ENCODE data around the gene APC.
"Not testable (repeated sequence)": the region's sequence is repeated elsewhere in the genome, so short reads cannot be mapped to it uniquely, and the experiment has no call there.

APC gene

GRCh38 chr5:112710896-112711295 is 26.8 kb upstream of the APC start:
- in situ Hi-C loops (cut with HindIII; ENCODE audit: low pct_ligation_motif_present, low sequenced_read_pairs), result no loop called here
- no peak for DNase-seq
- Histone ChIP-seq H3K36me3 (replicated peaks) (no peaks in the 10 kb centered on the region), H3K4me3 (ENCODE audit: low read depth, low read length) (no peak overlapping the region), H3K27me3 (replicated peaks) (no peaks in the 10 kb centered on the region), H3K27ac (no peak overlapping the region)
- no peak for TF ChIP-seq CTCF (IDR thresholded peaks at IDR 0.05; ENCODE audit: low read depth, low read length, missing control alignments)

- no peak for TF ChIP-seq CTCF (IDR thresholded peaks at IDR 0.05; ENCODE audit: low read depth, low read length, missing control alignments)
- no peak for DNase-seq
- in situ Hi-C loops (cut with HindIII; ENCODE audit: low pct_ligation_motif_present, low sequenced_read_pairs), result no loop called here
- H3K27me3 ChIP-seq (replicated peaks), result no peaks in the 10 kb centered on the region
- no peaks in the 10 kb centered on the region for H3K36me3 ChIP-seq (replicated peaks)
- no peak overlapping the region for H3K27ac ChIP-seq
- H3K4me3 ChIP-seq (ENCODE audit: low read depth, low read length), result no peak overlapping the region
Measured at GRCh38 chr5:112711436-112711835, 26.2 kb upstream of the APC start.

DNA sequence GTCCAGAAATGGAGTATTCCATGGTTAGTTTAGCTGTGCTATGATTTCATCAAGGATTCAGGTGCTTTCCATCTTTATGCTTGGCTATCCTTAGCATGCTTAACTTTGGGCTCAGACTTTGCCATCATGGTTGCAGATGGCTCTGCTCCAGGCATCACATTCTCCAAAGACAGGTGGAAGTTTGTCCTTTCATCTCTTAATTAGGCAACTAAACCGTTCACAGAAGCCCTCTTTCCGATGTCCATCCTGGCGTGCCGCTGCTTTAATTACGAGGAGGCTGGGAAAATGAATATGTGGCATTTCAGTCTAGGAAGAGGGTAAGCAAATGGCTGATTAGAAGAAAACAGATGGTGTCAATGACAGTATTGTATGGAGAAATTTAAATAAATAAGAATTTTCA is 24.5 kb upstream of the APC start:
- DNase-seq, result no peak
- H3K36me3 ChIP-seq (replicated peaks), result no peaks in the 10 kb centered on the region
- TF ChIP-seq CTCF (IDR thresholded peaks at IDR 0.05; ENCODE audit: low read depth, low read length, missing control alignments), result no peak
- H3K27ac ChIP-seq, result no peak overlapping the region
- no peak overlapping the region for H3K4me3 ChIP-seq (ENCODE audit: low read depth, low read length)
- no peaks in the 10 kb centered on the region for H3K27me3 ChIP-seq (replicated peaks)
- in situ Hi-C loops (cut with HindIII; ENCODE audit: low pct_ligation_motif_present, low sequenced_read_pairs), result no loop called here

GRCh38 chr5:112716895-112717294 is 20.8 kb upstream of the APC start:
- H3K27me3 ChIP-seq (replicated peaks); H3K36me3 ChIP-seq (replicated peaks); in situ Hi-C loops (cut with HindIII; ENCODE audit: low pct_ligation_motif_present, low sequenced_read_pairs); H3K27ac ChIP-seq; H3K4me3 ChIP-seq (ENCODE audit: low read depth, low read length); DNase-seq: not testable (repeated sequence)

DNA sequence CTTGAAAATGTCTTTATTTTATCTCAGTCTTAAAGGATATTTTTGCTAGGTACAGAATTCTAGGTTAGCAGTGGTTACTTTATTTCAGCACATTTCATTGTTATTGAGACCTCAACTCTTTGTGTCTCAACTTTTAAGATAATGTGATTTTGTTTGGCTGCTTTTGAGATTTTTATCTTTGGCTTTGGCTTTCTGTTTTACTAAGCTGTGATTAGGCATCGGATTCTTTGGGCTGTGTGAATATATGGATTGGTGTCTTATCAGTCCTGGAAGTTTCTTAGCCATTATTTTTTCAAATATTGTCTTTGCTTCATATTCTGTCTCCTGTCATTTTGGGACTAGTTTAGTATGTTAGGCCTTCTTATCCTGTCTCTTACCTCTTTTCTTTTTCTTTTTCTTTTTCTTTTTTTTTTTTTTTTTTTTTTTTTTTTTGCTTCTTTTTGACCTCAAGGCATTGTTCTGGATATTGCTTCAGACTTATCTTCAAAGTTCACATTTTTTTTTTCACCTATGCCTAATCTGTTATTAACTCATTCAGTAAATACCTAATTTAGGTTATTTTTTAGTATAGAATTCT is 20.1 kb upstream of the APC start:
- in situ Hi-C loops (cut with HindIII; ENCODE audit: low pct_ligation_motif_present, low sequenced_read_pairs), result no loop called here
- Histone ChIP-seq H3K36me3 (replicated peaks) (no peaks in the 10 kb centered on the region), H3K27ac (no peak overlapping the region), H3K4me3 (ENCODE audit: low read depth, low read length) (no peak overlapping the region), H3K27me3 (replicated peaks) (no peaks in the 10 kb centered on the region)
- TF ChIP-seq CTCF (IDR thresholded peaks at IDR 0.05; ENCODE audit: low read depth, low read length, missing control alignments), result no peak
- DNase-seq, result no peak

DNA sequence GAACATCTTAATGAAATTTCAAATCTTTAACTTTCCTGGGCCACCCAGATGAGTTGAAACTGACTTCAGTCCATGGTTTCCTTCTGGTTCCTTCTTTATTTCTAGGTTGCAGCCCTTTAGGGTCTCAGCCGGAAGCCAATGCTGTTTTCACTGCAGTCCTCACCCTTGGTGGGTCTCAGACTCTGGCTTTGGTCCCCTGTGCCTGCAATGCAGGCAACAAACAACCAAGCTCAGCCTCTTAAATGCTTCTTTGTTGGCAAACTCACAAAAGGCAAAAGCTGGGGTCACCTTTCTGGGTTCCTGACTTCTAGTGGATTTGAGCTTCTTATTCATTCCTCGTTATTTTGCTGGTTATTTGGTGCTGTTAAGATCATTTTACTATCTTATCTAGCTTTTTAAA is 19.3 kb upstream of the APC start:
- no peak for TF ChIP-seq CTCF (IDR thresholded peaks at IDR 0.05; ENCODE audit: low read depth, low read length, missing control alignments)
- Histone ChIP-seq H3K4me3 (ENCODE audit: low read depth, low read length) (no peak overlapping the region), H3K27ac (no peak overlapping the region), H3K27me3 (replicated peaks) (no peaks in the 10 kb centered on the region), H3K36me3 (replicated peaks) (no peaks in the 10 kb centered on the region)
- DNase-seq, result no peak
- in situ Hi-C loops (cut with HindIII; ENCODE audit: low pct_ligation_motif_present, low sequenced_read_pairs), result no loop called here

Measured in brain microvascular endothelial cell (primary cell).